22Rv1 (cell line): ENCODE data around the gene HTR3B.
A peak's percentile ranks its signal among the peaks of the same experiment; 100 is the strongest.
"Not testable (repeated sequence)": the region's sequence is repeated elsewhere in the genome, so short reads cannot be mapped to it uniquely, and the experiment has no call there.

Experiments
- H3K27ac ChIP-seq: fragments of 450-650 bp; 2 replicates; pipeline ENCODE4 v1.5.1; 2017
- CTCF ChIP-seq: fragments of 450-650 bp; IDR thresholded peaks from 2 replicates; pipeline ENCODE4 v1.5.1; 2017; ENCODE audit warnings: mild to moderate bottlenecking
- ZFX ChIP-seq: fragments of 450-650 bp; IDR thresholded peaks from 2 replicates; pipeline ENCODE4 v1.6.1; 2017; ENCODE audit warnings: antibody characterized with exemption, borderline replicate concordance

Gene HTR3B

GRCh38 chr11:113876074-113876797 is 28.4 kb upstream of the HTR3B start:
- TF ChIP-seq ZFX (no peak), CTCF (no peak)
- H3K27ac ChIP-seq = peak overlapping the region; percentile 91

GRCh38 chr11:113876798-113877669 is 27.6 kb upstream of the HTR3B start:
- TF ChIP-seq ZFX = no peak
- TF ChIP-seq CTCF = no peak
- H3K27ac ChIP-seq = peak overlapping the region; percentile 91; the same call in 1 of the 2 replicates

- TF ChIP-seq CTCF (no peak), ZFX (no peak)
- H3K27ac ChIP-seq = no peak overlapping the region
Observed at GRCh38 chr11:113877670-113878055, 26.9 kb upstream of the HTR3B start.

- not testable (repeated sequence) for H3K27ac ChIP-seq
Observed at GRCh38 chr11:113879446-113879845, 25.1 kb upstream of the HTR3B start.

- TF ChIP-seq CTCF = no peak
- TF ChIP-seq ZFX = no peak
- H3K27ac ChIP-seq = no peak overlapping the region
Observed at GRCh38 chr11:113880971-113881370, 23.6 kb upstream of the HTR3B start.

GRCh38 chr11:113881856-113882255 is 22.7 kb upstream of the HTR3B start:
- H3K27ac ChIP-seq = no peak overlapping the region
- TF ChIP-seq CTCF = no peak
- no peak for TF ChIP-seq ZFX

- TF ChIP-seq ZFX = no peak
- TF ChIP-seq CTCF = no peak
Observed at GRCh38 chr11:113884361-113884836, 20.2 kb upstream of the HTR3B start.

More at GRCh38 chr11:113884361-113884836, 20.2 kb upstream of the HTR3B start:
- no peak overlapping the region for H3K27ac ChIP-seq
